CD14-positive monocyte (primary cell): ENCODE results near the gene JPH2. TPM values are rescaled to one million over a fixed set of nuclear protein-coding genes. Genes with fewer than 3 reads are reported as not detected.

Experiments
- DNase-seq, 3 donors: peaks; one replicate each; pipeline ENCODE4 v3.0.0-alpha.2; 2011 to 2022
- H2AFZ ChIP-seq: 2 replicates; pipeline ENCODE4 v1.6.0; 2012; ENCODE audit warnings: mild to moderate bottlenecking, low read depth, low read length, inconsistent platforms; ENCODE audit not compliant: insufficient read depth, poor library complexity, severe bottlenecking
- H3K27ac ChIP-seq, 2 donors: 1 replicate in 1 of 2; 2 replicates in 1 of 2; pipeline ENCODE4 v1.5.1; 2012 to 2013; ENCODE audit warnings: low read length in 2 of 2, control low read depth in 1 of 2, inconsistent platforms in 1 of 2, low read depth in 1 of 2, mild to moderate bottlenecking in 1 of 2
- H3K27me3 ChIP-seq, 2 donors: one replicate each; pipeline versions ENCODE4 v1.6.0 to v1.6.1; 2011 to 2013; ENCODE audit warnings: low read length in 2 of 2; ENCODE audit not compliant: control insufficient read depth in 2 of 2, insufficient read depth in 2 of 2
- H3K36me3 ChIP-seq, 2 donors: replicated peaks in 1 of 2; 1 replicate in 1 of 2; 2 replicates in 1 of 2; pipeline versions ENCODE4 v1.5.1 to v1.6.1; 2012 to 2013; ENCODE audit warnings: low read length in 2 of 2, control low read depth in 1 of 2, inconsistent platforms in 1 of 2, mild to moderate bottlenecking in 1 of 2; ENCODE audit not compliant: insufficient read depth in 2 of 2, control insufficient read depth in 1 of 2
- H3K4me1 ChIP-seq, 2 donors: 1 replicate in 1 of 2; 2 replicates in 1 of 2; pipeline versions ENCODE4 v1.5.1 to v1.6.1; 2012 to 2013; ENCODE audit warnings: low read length in 2 of 2, control low read depth in 1 of 2, inconsistent platforms in 1 of 2, mild to moderate bottlenecking in 1 of 2, moderate library complexity in 1 of 2; ENCODE audit not compliant: insufficient read depth in 2 of 2, control insufficient read depth in 1 of 2
- H3K4me2 ChIP-seq: replicated peaks from 2 replicates; pipeline ENCODE3; 2012; ENCODE audit warnings: low read length, moderate library complexity, mild to moderate bottlenecking; ENCODE audit not compliant: poor library complexity, severe bottlenecking; ENCODE audit errors: extremely low read depth
- H3K4me3 ChIP-seq, 3 experiments: fragments of 200-600 bp in 1 of 3; sonication (generic) in 1 of 3; replicated peaks in 1 of 3; 1 replicate in 2 of 3; 2 replicates in 1 of 3; pipeline ENCODE4 v1.5.1; 2011 to 2013; ENCODE audit warnings: low read length in 3 of 3, mild to moderate bottlenecking in 3 of 3, control low read depth in 2 of 3, low read depth in 2 of 3, inconsistent platforms in 1 of 3, moderate library complexity in 1 of 3
- H3K79me2 ChIP-seq: 2 replicates; pipeline ENCODE4 v1.6.0; 2012; ENCODE audit warnings: mild to moderate bottlenecking, control low read depth, inconsistent platforms, low read length, moderate library complexity; ENCODE audit not compliant: insufficient read depth
- H3K9ac ChIP-seq: 2 replicates; pipeline ENCODE4 v1.6.0; 2017; ENCODE audit warnings: low read length, mild to moderate bottlenecking; ENCODE audit not compliant: insufficient read depth, poor library complexity, severe bottlenecking
- H3K9me3 ChIP-seq, 2 donors: replicated peaks in 1 of 2; 1 replicate in 1 of 2; 2 replicates in 1 of 2; pipeline versions ENCODE4 v1.5.1 to v1.6.1; 2012 to 2013; ENCODE audit warnings: low read length in 2 of 2, control low read depth in 1 of 2; ENCODE audit not compliant: control insufficient read depth in 1 of 2, insufficient read depth in 1 of 2
- H4K20me1 ChIP-seq: 2 replicates; pipeline ENCODE4 v1.6.0; 2012; ENCODE audit warnings: mild to moderate bottlenecking, low read length, control low read depth, moderate library complexity; ENCODE audit not compliant: insufficient read depth
- H3K27ac Mint-ChIP-seq, 7 donors: one replicate each; pipeline ENCODE4 v1.8.0; 2020; ENCODE audit warnings: mild to moderate bottlenecking in 7 of 7, mixed read lengths in 7 of 7, moderate library complexity in 6 of 7, inconsistent platforms in 2 of 7
- H3K27me3 Mint-ChIP-seq, 3 donors: one replicate each; pipeline ENCODE4 v1.8.0; 2021 to 2022; ENCODE audit warnings: low read depth in 3 of 3, mild to moderate bottlenecking in 3 of 3, mixed read lengths in 3 of 3, moderate library complexity in 3 of 3, inconsistent platforms in 1 of 3
- H3K36me3 Mint-ChIP-seq, 2 donors: one replicate each; pipeline ENCODE4 v1.8.0; 2020; ENCODE audit warnings: mixed read lengths in 2 of 2, inconsistent platforms in 1 of 2, mild to moderate bottlenecking in 1 of 2
- H3K4me1 Mint-ChIP-seq: one replicate; pipeline ENCODE4 v1.8.0; 2020; ENCODE audit warnings: mild to moderate bottlenecking, mixed read lengths
- H3K4me3 Mint-ChIP-seq, 2 donors: one replicate each; pipeline ENCODE4 v1.8.0; 2020; ENCODE audit warnings: mild to moderate bottlenecking in 2 of 2, mixed read lengths in 2 of 2, moderate library complexity in 1 of 2
- H3K9me3 Mint-ChIP-seq, 7 donors: one replicate each; pipeline ENCODE4 v1.8.0; 2020 to 2022; ENCODE audit warnings: mixed read lengths in 7 of 7, mild to moderate bottlenecking in 6 of 7, moderate library complexity in 6 of 7, inconsistent platforms in 2 of 7
- CTCF ChIP-seq: fragments of 200-600 bp; IDR thresholded peaks from one replicate; pipeline ENCODE4 v1.8.0; 2022; ENCODE audit warnings: antibody characterized with exemption, mild to moderate bottlenecking
- WGBS: methylation state at CpG from one replicate; pipeline ENCODE4 v1.1.5; 2013; ENCODE audit warnings: missing lambda C conversion rate; ENCODE audit not compliant: insufficient coverage; 5-methylcytosine and 5-hydroxymethylcytosine counted together
- intact Hi-C, 2 donors: fragments of 100-400 bp; cut with micrococcal nuclease; formaldehyde crosslinking; loops; one replicate each; pipeline versions ENCODE4 v1.15.0 to v1.15.1; 2023
- polyA plus RNA-seq, 3 donors: library from polyadenylated mRNA; depleted of rRNA in 1 of 3; unstranded in 2 of 3; stranded (reverse) in 1 of 3; fragments of 300-500 nt in 2 of 3; fragments of >200 nt in 1 of 3; fragmentation: Illumina TruSeq in 2 of 3; gene quantifications; 1 replicate in 2 of 3; 2 replicates in 1 of 3; pipeline ENCODE4 v1.2.3, GENCODE V29; 2012 to 2021

The JPH2 gene
- polyA plus RNA-seq, 3 donors = not detected

- H2AFZ ChIP-seq = no peak overlapping the region
- no peak overlapping the region for H3K27ac Mint-ChIP-seq
- no peaks in the 10 kb centered on the region for H3K36me3 Mint-ChIP-seq
- H3K9me3 Mint-ChIP-seq = peaks cover 0 to under 1% (median 0%) of the 10 kb centered on the region in 7 donors
- H3K27ac ChIP-seq = no peak overlapping the region
- DNase-seq = no peak
- H3K4me2 ChIP-seq = no peak overlapping the region
- no peaks in the 10 kb centered on the region for H3K79me2 ChIP-seq
- no peak overlapping the region for H3K4me3 Mint-ChIP-seq
- H3K9me3 ChIP-seq = no peaks in the 10 kb centered on the region
- no peak for TF ChIP-seq CTCF
- H3K4me1 ChIP-seq = peaks cover 3% of the 10 kb centered on the region in 2 donors
- peaks cover 7% of the 10 kb centered on the region for H3K4me1 Mint-ChIP-seq
- H3K9ac ChIP-seq = no peak overlapping the region
- no peaks in the 10 kb centered on the region for H3K27me3 ChIP-seq
- H3K27me3 Mint-ChIP-seq = peaks cover 2 to 22% (median 9%) of the 10 kb centered on the region in 3 donors
- H4K20me1 ChIP-seq = no peaks in the 10 kb centered on the region
- 96% methylated on average over 5 of the region's 7 CpGs for WGBS
- H3K4me3 ChIP-seq = no peak overlapping the region
- no peaks in the 10 kb centered on the region for H3K36me3 ChIP-seq
- intact Hi-C loops = loop anchor here (5.0 to 10.0 kb wide), 2 partner anchors 550 to 638 kb away; no protein-coding TSS in a partner anchor
These were observed 102.1 kb downstream of the JPH2 start for GRCh38 chr20:44084891-44085290.

- H3K36me3 Mint-ChIP-seq = no peaks in the 10 kb centered on the region
- Histone ChIP-seq H3K36me3 (no peaks in the 10 kb centered on the region), H3K4me1 (no peaks in the 10 kb centered on the region), H3K4me2 (no peak overlapping the region), H4K20me1 (no peaks in the 10 kb centered on the region), H3K27me3 (no peaks in the 10 kb centered on the region), H2AFZ (no peak overlapping the region), H3K9me3 (no peaks in the 10 kb centered on the region), H3K27ac (no peak overlapping the region), H3K79me2 (no peaks in the 10 kb centered on the region), H3K9ac (no peak overlapping the region), H3K4me3 (no peak overlapping the region)
- TF ChIP-seq CTCF = no peak
- WGBS = no CpG with 5 or more reads among the region's 2 CpGs
- intact Hi-C loops = loop anchor here (5.0 to 10.0 kb wide), 2 partner anchors 550 to 637 kb away; no protein-coding TSS in a partner anchor
- H3K4me1 Mint-ChIP-seq = peaks cover 4% of the 10 kb centered on the region
- H3K27me3 Mint-ChIP-seq = peaks cover 2 to 23% (median 9%) of the 10 kb centered on the region in 3 donors
- no peak for DNase-seq
- H3K4me3 Mint-ChIP-seq = no peak overlapping the region
- no peak overlapping the region for H3K27ac Mint-ChIP-seq
- peaks cover 0 to 1% (median 0%) of the 10 kb centered on the region in 7 donors for H3K9me3 Mint-ChIP-seq
These were observed 102.5 kb downstream of the JPH2 start for GRCh38 chr20:44084439-44084838.
